Ishikawa (cell line): Measurements from ENCODE around the gene EEA1.

Source experiments
- EGR1 ChIP-seq: IDR thresholded peaks from 2 replicates; pipeline ENCODE4 v1.6.1; 2012
- EP300 ChIP-seq: IDR thresholded peaks from 2 replicates; pipeline ENCODE4 v1.6.1; 2012; ENCODE audit warnings: borderline replicate concordance
- FOXM1 ChIP-seq: IDR thresholded peaks from 2 replicates; pipeline ENCODE4 v1.6.1; 2012; ENCODE audit warnings: low read depth, borderline replicate concordance
- RAD21 ChIP-seq: IDR thresholded peaks from 2 replicates; pipeline ENCODE4 v1.6.1; 2012; ENCODE audit warnings: low read depth
- TCF12 ChIP-seq: IDR thresholded peaks from 2 replicates; pipeline ENCODE4 v1.6.1; 2012; ENCODE audit warnings: low read depth
- TEAD4 ChIP-seq: IDR thresholded peaks from 2 replicates; pipeline ENCODE4 v1.6.1; 2012
- YY1 ChIP-seq: IDR thresholded peaks from 2 replicates; pipeline ENCODE4 v1.6.1; 2012; ENCODE audit warnings: low read depth
- ZBTB7A ChIP-seq: IDR thresholded peaks from 2 replicates; pipeline ENCODE4 v1.6.1; 2012; ENCODE audit warnings: low read depth
- TF ChIP-seq, protein P1 (sequence below): IDR thresholded peaks from 2 replicates; pipeline ENCODE4 v1.6.1; 2012; ENCODE audit warnings: low read depth, mild to moderate bottlenecking
- TF ChIP-seq, protein P2 (sequence below): IDR thresholded peaks from 2 replicates; pipeline ENCODE4 v1.6.1; 2012
- TF ChIP-seq, protein P3 (sequence below): IDR thresholded peaks from 2 replicates; pipeline ENCODE4 v1.6.1; 2012

DNA sequence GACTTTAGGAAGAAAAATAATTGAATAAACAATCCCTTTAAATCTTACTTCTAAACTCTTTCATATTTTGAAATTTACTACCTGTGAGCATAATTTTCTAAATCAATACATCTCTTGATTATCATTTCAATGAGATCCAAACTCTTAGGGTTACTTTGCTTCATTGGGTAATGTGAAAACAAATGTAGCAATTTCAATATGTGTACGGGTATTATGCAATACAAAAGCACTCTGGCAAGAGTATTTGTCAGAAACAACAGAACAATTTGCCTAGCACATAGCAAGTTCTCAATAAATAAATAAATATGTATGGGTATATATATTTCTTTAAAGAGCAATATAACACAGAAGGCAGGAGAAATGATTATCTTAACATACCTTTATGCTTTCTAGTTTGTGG, 149.2 kb downstream of the EEA1 start:
- TF ChIP-seq EGR1 (no peak), ZBTB7A (no peak), RAD21 (no peak), YY1 (no peak), TCF12 (no peak), FOXM1 (no peak), EP300 (no peak), TEAD4 (no peak)
- TF ChIP-seq, protein P1, sequence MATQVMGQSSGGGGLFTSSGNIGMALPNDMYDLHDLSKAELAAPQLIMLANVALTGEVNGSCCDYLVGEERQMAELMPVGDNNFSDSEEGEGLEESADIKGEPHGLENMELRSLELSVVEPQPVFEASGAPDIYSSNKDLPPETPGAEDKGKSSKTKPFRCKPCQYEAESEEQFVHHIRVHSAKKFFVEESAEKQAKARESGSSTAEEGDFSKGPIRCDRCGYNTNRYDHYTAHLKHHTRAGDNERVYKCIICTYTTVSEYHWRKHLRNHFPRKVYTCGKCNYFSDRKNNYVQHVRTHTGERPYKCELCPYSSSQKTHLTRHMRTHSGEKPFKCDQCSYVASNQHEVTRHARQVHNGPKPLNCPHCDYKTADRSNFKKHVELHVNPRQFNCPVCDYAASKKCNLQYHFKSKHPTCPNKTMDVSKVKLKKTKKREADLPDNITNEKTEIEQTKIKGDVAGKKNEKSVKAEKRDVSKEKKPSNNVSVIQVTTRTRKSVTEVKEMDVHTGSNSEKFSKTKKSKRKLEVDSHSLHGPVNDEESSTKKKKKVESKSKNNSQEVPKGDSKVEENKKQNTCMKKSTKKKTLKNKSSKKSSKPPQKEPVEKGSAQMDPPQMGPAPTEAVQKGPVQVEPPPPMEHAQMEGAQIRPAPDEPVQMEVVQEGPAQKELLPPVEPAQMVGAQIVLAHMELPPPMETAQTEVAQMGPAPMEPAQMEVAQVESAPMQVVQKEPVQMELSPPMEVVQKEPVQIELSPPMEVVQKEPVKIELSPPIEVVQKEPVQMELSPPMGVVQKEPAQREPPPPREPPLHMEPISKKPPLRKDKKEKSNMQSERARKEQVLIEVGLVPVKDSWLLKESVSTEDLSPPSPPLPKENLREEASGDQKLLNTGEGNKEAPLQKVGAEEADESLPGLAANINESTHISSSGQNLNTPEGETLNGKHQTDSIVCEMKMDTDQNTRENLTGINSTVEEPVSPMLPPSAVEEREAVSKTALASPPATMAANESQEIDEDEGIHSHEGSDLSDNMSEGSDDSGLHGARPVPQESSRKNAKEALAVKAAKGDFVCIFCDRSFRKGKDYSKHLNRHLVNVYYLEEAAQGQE, result no peak
- TF ChIP-seq, protein P2, sequence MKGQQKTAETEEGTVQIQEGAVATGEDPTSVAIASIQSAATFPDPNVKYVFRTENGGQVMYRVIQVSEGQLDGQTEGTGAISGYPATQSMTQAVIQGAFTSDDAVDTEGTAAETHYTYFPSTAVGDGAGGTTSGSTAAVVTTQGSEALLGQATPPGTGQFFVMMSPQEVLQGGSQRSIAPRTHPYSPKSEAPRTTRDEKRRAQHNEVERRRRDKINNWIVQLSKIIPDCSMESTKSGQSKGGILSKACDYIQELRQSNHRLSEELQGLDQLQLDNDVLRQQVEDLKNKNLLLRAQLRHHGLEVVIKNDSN, result no peak
- TF ChIP-seq, protein P3, sequence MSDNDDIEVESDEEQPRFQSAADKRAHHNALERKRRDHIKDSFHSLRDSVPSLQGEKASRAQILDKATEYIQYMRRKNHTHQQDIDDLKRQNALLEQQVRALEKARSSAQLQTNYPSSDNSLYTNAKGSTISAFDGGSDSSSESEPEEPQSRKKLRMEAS, result no peak
